ENCODE measurements around the gene FOXQ1.

FOXQ1 gene

DNA sequence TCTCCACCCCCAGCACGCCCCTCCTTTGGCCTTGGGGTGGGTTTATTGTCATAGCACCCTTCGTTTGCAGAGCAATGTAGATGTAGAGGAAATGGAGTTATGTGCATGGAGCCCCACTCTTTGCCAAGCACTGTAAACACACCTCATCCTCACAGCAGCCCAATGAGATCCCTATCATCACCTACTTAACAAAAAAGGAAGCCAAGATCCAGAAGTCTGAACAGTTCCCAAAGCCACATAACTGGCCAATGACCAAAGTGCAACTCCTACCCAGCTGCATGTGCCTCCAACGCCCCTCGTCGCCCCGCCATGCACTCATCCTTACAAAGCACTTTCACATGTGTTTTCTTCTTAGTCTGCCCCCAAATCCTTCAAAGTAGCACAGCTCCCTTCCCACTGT, 21.8 kb upstream of the FOXQ1 start:
- TF ChIP-seq POLR2AphosphoS5 (IDR thresholded peaks at IDR 0.05; ENCODE audit: low read depth, low read length) (no peak), TAF1 (IDR thresholded peaks at IDR 0.05; ENCODE audit: borderline replicate concordance, insufficient read depth, low read length) (no peak), FOXP2 (optimal IDR thresholded peaks at IDR 0.05; ENCODE audit: borderline replicate concordance, extremely low read depth, extremely low read length, insufficient read depth) (no peak), SIN3A (IDR thresholded peaks at IDR 0.05; ENCODE audit: borderline replicate concordance, insufficient read depth, low read length) (no peak)
- TF ChIP-seq, protein P1, sequence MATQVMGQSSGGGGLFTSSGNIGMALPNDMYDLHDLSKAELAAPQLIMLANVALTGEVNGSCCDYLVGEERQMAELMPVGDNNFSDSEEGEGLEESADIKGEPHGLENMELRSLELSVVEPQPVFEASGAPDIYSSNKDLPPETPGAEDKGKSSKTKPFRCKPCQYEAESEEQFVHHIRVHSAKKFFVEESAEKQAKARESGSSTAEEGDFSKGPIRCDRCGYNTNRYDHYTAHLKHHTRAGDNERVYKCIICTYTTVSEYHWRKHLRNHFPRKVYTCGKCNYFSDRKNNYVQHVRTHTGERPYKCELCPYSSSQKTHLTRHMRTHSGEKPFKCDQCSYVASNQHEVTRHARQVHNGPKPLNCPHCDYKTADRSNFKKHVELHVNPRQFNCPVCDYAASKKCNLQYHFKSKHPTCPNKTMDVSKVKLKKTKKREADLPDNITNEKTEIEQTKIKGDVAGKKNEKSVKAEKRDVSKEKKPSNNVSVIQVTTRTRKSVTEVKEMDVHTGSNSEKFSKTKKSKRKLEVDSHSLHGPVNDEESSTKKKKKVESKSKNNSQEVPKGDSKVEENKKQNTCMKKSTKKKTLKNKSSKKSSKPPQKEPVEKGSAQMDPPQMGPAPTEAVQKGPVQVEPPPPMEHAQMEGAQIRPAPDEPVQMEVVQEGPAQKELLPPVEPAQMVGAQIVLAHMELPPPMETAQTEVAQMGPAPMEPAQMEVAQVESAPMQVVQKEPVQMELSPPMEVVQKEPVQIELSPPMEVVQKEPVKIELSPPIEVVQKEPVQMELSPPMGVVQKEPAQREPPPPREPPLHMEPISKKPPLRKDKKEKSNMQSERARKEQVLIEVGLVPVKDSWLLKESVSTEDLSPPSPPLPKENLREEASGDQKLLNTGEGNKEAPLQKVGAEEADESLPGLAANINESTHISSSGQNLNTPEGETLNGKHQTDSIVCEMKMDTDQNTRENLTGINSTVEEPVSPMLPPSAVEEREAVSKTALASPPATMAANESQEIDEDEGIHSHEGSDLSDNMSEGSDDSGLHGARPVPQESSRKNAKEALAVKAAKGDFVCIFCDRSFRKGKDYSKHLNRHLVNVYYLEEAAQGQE (IDR thresholded peaks at IDR 0.05; ENCODE audit: insufficient read depth in 1 of 2, low read depth in 2 of 2, low read length in 2 of 2) = no peak

GRCh38 chr6:1290805-1291204, 21.1 kb upstream of the FOXQ1 start:
- TF ChIP-seq TAF1 (IDR thresholded peaks at IDR 0.05; ENCODE audit: borderline replicate concordance, insufficient read depth, low read length) (no peak), POLR2AphosphoS5 (IDR thresholded peaks at IDR 0.05; ENCODE audit: low read depth, low read length) (no peak), SIN3A (IDR thresholded peaks at IDR 0.05; ENCODE audit: borderline replicate concordance, insufficient read depth, low read length) (no peak), FOXP2 (optimal IDR thresholded peaks at IDR 0.05; ENCODE audit: borderline replicate concordance, extremely low read depth, extremely low read length, insufficient read depth) (no peak)
- TF ChIP-seq, protein P1 (IDR thresholded peaks at IDR 0.05; ENCODE audit: insufficient read depth in 1 of 2, low read depth in 2 of 2, low read length in 2 of 2) = no peak

DNA sequence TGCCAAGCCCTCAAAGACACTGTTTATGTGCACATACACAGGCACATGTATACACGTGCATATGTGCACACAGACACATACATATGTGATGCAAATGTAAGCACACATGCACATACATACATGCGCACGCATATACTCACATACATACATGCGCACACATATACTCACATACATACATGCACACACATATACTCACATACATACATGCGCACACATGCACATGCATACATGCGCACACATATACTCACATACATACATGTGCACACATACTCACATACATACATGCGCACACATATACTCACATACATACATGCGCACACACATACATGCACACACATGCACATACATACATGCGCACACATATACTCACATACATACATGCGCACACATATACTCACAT, 20.5 kb upstream of the FOXQ1 start:
- no peak for TF ChIP-seq FOXP2 (optimal IDR thresholded peaks at IDR 0.05; ENCODE audit: borderline replicate concordance, extremely low read depth, extremely low read length, insufficient read depth)
- TF ChIP-seq SIN3A (IDR thresholded peaks at IDR 0.05; ENCODE audit: borderline replicate concordance, insufficient read depth, low read length) = no peak
- TF ChIP-seq TAF1 (IDR thresholded peaks at IDR 0.05; ENCODE audit: borderline replicate concordance, insufficient read depth, low read length) = no peak
- no peak for TF ChIP-seq POLR2AphosphoS5 (IDR thresholded peaks at IDR 0.05; ENCODE audit: low read depth, low read length)
- TF ChIP-seq, protein P1 (IDR thresholded peaks at IDR 0.05; ENCODE audit: insufficient read depth in 1 of 2, low read depth in 2 of 2, low read length in 2 of 2) = no peak

- TF ChIP-seq FOXP2 (optimal IDR thresholded peaks at IDR 0.05; ENCODE audit: borderline replicate concordance, extremely low read depth, extremely low read length, insufficient read depth) (no peak), TAF1 (IDR thresholded peaks at IDR 0.05; ENCODE audit: borderline replicate concordance, insufficient read depth, low read length) (no peak), SIN3A (IDR thresholded peaks at IDR 0.05; ENCODE audit: borderline replicate concordance, insufficient read depth, low read length) (no peak), POLR2AphosphoS5 (IDR thresholded peaks at IDR 0.05; ENCODE audit: low read depth, low read length) (no peak)
- TF ChIP-seq, protein P1 (IDR thresholded peaks at IDR 0.05; ENCODE audit: insufficient read depth in 1 of 2, low read depth in 2 of 2, low read length in 2 of 2) = no peak
These were observed 16.5 kb upstream of the FOXQ1 start for GRCh38 chr6:1295420-1295819.

DNA sequence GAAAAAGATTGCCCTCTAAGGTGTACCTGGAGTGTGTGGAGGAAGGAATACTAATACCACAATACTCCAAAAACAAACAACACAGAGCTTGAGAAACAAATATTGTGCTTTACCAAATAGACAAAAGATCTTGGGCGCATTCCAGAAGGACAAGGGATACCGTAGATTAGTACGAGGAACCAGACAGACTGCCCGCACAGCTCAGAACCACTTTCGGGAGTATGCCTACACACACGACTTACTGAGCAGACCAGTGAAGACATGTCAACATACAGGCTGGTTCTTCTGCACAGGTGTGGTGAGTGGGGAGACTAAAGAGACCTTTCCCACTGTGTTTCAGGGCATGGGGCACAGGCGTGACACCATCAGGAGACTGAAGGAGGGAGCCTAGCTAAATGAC, 15.8 kb upstream of the FOXQ1 start:
- TF ChIP-seq POLR2AphosphoS5 (IDR thresholded peaks at IDR 0.05; ENCODE audit: low read depth, low read length) (no peak), FOXP2 (optimal IDR thresholded peaks at IDR 0.05; ENCODE audit: borderline replicate concordance, extremely low read depth, extremely low read length, insufficient read depth) (no peak), SIN3A (IDR thresholded peaks at IDR 0.05; ENCODE audit: borderline replicate concordance, insufficient read depth, low read length) (no peak), TAF1 (IDR thresholded peaks at IDR 0.05; ENCODE audit: borderline replicate concordance, insufficient read depth, low read length) (no peak)
- TF ChIP-seq, protein P1 (IDR thresholded peaks at IDR 0.05; ENCODE audit: insufficient read depth in 1 of 2, low read depth in 2 of 2, low read length in 2 of 2) = no peak
